AG09309 (cell line): ENCODE measurements around the gene PAFAH2.

Experiments
- DNase-seq: peaks from one replicate; pipeline ENCODE4 v3.0.0-alpha.2; 2010; ENCODE audit warnings: low read depth
- H3K4me3 ChIP-seq: 2 replicates; pipeline ENCODE4 v1.5.1; 2011; ENCODE audit warnings: mild to moderate bottlenecking, low read depth, low read length, moderate library complexity; ENCODE audit not compliant: control insufficient read depth
- TF ChIP-seq, protein P1 (sequence below): IDR thresholded peaks from 2 replicates; pipeline ENCODE4 v1.5.1; 2011; ENCODE audit warnings: mild to moderate bottlenecking, low read depth, low read length, inconsistent platforms; ENCODE audit not compliant: insufficient read depth, control insufficient read depth; ENCODE audit errors: missing control alignments

Gene PAFAH2

DNA sequence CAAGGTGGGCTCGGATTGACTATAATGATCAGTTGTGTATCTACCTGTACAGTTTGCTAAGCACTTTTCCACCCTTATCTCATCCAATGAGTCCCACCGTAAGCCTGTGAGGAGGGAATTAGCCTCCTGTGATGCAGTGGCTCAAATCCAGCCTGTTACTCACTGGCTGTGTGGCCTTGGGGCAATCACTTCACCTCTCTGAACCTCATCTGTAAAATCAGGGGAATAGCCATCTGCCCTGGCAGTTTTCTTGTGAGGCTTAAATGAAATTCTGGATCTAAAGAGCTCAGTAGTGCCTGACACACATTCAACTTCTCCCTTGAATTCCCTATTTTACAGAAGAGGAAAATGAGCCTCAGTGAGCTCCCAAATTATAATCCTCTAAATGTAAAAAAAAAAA is 16.3 kb upstream of the PAFAH2 start:
- TF ChIP-seq, protein P1, sequence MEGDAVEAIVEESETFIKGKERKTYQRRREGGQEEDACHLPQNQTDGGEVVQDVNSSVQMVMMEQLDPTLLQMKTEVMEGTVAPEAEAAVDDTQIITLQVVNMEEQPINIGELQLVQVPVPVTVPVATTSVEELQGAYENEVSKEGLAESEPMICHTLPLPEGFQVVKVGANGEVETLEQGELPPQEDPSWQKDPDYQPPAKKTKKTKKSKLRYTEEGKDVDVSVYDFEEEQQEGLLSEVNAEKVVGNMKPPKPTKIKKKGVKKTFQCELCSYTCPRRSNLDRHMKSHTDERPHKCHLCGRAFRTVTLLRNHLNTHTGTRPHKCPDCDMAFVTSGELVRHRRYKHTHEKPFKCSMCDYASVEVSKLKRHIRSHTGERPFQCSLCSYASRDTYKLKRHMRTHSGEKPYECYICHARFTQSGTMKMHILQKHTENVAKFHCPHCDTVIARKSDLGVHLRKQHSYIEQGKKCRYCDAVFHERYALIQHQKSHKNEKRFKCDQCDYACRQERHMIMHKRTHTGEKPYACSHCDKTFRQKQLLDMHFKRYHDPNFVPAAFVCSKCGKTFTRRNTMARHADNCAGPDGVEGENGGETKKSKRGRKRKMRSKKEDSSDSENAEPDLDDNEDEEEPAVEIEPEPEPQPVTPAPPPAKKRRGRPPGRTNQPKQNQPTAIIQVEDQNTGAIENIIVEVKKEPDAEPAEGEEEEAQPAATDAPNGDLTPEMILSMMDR = no peak
- H3K4me3 ChIP-seq = no peak overlapping the region
- no peak for DNase-seq

DNA sequence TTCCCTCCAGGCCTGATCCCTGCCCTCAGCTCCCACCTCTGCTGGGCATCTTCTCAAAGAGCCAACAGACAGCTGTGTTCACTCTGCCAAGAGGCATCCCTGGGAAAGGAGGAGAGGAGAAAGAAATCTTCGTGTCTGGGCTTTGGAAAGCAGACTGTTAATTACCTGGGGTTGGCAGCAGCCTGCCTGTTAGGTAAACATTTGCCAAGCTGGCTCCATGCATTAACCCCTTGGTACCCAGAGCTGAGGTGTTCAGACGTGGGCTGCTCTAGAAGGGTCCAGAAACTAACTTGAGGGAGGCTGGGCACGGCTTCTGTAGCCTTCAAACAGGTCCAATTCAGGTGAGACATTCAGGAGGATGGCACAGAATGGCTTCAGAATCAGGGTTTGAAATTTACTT is 15.0 kb upstream of the PAFAH2 start:
- TF ChIP-seq, protein P1 = no peak
- no peak overlapping the region for H3K4me3 ChIP-seq
- no peak for DNase-seq

DNA sequence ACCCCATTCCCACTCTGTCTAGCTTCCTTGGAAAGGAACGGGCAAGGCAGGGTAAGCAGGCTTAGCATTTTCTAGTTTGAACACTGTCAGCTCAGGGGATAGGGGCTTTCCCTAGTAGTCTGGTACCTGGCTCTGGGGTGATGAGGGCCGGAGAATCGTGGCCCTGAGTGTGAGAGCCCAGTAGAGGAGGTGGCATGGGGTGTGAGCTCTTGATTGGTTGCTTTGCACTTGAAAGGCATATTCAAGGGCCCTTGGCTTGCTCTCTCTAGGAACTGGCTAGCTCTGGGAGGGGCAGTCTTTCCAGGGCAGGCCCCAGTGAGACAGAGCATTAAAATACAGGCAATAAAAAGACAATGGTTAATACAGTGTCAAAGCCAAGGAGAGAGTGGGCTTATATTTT is 13.0 kb upstream of the PAFAH2 start:
- DNase-seq = no peak
- TF ChIP-seq, protein P1 = no peak
- H3K4me3 ChIP-seq = no peak overlapping the region

DNA sequence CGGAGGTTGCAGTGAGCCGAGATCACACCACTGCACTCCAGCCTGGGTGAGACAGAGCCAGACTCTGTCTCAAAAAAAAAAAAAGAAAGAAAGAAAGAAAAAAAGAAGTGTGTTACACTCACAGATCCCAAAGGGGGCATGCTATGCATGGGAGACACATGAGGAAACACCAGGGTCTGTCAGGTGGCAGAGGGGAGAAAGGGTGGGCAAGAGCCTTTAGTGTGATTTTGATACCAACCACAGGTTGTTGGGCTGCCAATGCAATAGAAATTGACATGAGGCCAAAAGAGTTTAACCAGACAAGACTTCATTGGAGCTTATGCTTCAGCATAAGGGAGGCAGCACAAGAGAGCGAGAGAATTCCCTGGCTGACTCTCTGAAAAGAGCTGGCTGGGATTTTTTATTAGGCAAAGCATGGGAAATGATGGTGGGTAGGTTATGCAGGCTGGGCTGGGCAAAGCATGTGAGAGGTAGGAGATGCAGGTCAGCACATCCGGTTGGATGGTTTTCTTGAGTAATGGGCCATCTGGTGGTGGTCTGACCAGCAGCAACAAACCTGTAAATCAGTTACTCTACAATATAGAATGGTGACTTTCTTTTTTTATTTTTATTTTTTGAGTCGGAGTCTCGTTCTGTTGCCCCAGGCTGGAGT is 12.1 kb upstream of the PAFAH2 start:
- H3K4me3 ChIP-seq = no peak overlapping the region

DNA sequence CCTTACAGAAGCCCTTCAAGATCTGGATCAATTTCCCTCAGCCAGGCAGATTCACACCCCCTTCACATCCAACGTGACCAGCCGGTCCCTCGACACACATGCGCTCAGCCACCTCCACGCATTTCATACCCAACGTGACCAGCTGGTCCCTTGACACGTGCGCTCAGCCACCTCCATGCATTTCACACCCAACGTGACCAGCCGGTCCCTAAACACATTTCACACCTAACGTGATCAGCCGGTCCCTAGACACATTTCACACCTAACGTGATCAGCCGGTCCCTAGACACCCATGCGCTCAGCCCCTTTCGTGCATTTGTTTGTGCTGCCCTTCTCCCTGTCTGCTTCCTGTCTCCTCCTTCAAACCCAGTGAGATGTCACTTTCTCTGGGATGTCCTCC is 8.8 kb upstream of the PAFAH2 start:
- no peak overlapping the region for H3K4me3 ChIP-seq
- TF ChIP-seq, protein P1 = no peak
- DNase-seq = no peak

More for the DNA sequence above, 12.1 kb upstream of the PAFAH2 start:
- TF ChIP-seq, protein P1 = no peak
- DNase-seq = no peak

DNA sequence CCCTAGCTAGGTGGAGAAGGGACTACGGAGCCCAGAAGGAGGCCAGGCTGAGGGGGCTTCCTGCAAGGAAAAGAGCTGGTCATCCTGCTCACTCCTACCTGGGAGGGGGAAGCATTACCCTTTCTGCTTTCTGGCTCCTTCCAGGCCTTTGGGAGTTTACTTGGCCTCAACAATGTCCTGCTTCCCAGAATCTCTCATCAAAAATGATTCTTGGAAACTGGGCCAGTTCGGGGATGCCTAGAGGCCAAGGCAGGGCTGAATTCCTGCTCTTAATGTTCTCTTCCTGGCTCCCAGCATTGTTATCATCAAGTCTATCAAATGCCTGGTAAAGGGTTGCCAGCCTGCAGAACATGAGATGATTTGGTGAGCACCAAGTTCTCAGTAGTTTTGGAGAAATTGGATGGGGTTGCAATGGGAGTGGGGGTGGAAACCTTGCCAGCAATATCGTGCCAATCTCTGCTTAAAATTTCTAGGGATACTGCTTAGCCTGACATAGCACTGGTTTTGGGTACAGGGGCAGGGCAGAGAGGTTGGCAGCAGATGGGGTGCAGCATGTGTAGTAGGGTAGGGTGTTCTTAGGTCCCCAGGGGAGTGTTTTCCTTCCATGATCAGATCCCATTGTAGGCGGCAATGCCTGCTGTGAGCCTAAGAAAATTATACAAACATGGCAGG is 7.7 kb upstream of the PAFAH2 start:
- no peak overlapping the region for H3K4me3 ChIP-seq
- DNase-seq = no peak
- TF ChIP-seq, protein P1 = no peak

DNA sequence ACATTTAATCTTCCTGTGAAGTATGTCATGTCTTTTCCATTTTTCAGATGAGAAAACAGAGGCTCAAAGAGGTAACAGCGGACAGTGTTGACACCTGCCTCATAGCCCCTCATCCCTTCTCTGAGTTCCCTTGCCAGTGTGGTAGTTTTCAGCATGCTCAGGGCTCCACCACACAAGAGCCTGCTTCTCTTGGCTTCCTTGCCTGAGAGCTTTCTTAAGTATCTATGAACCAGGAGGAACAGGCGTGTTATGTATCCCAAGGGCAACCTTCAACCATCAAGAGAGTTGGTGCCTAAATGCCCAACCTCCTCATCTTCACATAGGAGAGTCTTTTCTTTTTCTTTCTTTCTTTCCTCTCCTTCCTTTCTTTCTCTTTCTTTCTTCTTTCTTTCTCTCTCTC is 5.9 kb upstream of the PAFAH2 start:
- DNase-seq = no peak
- TF ChIP-seq, protein P1 = no peak
- no peak overlapping the region for H3K4me3 ChIP-seq
